Measurements from ENCODE around the gene CYP26B1. TPM values are rescaled to one million over a fixed set of nuclear protein-coding genes. Genes with fewer than 3 reads are reported as not detected.
A peak's percentile ranks its signal among the peaks of the same experiment; 100 is the strongest.

The CYP26B1 gene
- total and polyA plus RNA-seq, 4 donors = 0.47 to 1.8 (median 0.65) TPM

DNA sequence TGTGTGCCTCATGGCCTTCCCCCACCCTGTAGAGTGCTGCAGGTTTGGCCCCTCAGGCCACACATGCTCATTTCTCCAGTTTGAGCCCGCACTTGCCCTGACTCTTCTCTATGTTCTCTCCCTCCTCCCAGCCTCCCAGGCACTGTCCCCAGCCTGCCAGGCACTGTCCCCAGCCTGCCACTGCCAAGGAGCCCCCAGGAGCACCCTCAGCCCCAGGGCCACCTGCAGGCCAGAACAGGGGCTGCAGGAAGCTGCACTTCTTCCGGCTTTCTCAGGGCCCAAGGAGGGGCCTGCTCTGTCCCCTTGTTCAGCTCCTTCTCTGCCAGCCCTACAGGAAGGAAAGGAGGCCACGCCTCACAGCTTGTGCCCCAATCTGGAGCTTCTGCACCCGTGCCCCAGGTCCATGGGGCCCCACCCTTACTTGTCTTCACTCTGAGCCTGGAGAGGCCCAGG lies 31.6 kb downstream of the CYP26B1 start (continued):
- TF ChIP-seq, protein P1, sequence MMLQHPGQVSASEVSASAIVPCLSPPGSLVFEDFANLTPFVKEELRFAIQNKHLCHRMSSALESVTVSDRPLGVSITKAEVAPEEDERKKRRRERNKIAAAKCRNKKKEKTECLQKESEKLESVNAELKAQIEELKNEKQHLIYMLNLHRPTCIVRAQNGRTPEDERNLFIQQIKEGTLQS (IDR thresholded peaks at IDR 0.05) = no peak

DNA sequence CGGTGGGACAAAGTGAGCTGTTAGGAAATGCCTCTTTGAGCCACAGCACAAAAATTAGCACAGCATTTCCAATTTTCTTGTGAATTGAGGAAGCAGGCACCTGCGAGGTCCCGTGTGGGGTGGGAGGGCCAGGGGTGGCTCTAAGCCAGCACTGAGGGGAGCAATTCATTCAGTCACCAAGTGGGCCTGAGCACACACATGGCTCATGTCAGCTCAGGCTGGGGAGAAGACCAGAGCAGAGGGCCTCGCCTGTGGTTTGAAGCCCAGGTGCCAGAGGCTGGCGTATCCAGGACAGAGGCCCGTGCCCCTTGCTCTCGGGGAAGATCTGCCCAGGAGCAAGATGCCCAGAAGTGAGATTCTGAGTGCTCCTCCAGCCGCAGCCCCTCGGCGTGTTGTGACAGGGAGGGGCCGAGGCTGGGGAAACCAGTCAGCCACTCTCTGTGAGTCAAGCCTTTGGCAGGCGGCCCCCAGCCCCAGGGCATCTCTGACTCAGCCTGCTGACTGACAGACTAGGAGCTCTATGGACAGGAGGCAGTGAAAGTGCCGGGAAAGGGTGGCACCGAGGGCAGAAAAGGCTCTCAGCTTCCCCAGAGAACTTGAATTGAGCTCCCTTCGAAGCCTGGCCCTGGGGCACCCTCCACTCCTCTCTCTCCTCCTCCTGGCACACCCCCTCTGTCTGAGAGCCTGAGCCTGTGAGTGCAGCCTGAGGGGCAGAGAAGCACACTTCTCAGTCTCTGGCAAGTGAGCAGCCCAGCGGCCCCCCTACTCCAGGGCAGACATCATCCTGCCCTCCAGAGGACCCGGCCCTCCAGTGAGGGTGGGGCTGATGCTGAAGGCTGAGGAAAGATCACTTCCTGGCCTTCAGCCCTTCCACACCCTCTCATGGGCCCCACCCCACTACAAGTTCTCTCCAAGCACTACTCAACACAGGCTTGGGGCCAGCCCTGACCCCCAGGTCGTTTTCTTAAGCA lies 32.3 kb downstream of the CYP26B1 start:
- no peak overlapping the region for H3K27ac ChIP-seq (ENCODE audit: low read depth in 1 of 2, low read length in 2 of 2)
- WGBS = 80% methylated on average over 18 of the region's 18 CpGs
- DNase-seq (ENCODE audit: low spot score) = peak; percentile 25
- no peaks in the 10 kb centered on the region for H3K27me3 ChIP-seq (ENCODE audit: control insufficient read depth in 4 of 4, insufficient read depth in 4 of 4, low read length in 3 of 4)
- H3K36me3 ChIP-seq (ENCODE audit: control insufficient read depth in 4 of 4, insufficient read depth in 3 of 4, low read depth in 1 of 4, low read length in 3 of 4) = no peaks in the 10 kb centered on the region
- TF ChIP-seq ZBTB33 (IDR thresholded peaks at IDR 0.05) (no peak), EGR1 (IDR thresholded peaks at IDR 0.05; ENCODE audit: low read depth in 2 of 2) (no peak), RAD21 (IDR thresholded peaks at IDR 0.05) (no peak), GABPA (IDR thresholded peaks at IDR 0.05 in 1 of 2, conservative IDR thresholded peaks at IDR 0.05 in 1 of 2) (no peak), HNF4A (conservative IDR thresholded peaks at IDR 0.05) (no peak), YY1 (IDR thresholded peaks at IDR 0.05) (no peak), SP1 (IDR thresholded peaks at IDR 0.05) (no peak), HNF4G (IDR thresholded peaks at IDR 0.05) (no peak), JUND (IDR thresholded peaks at IDR 0.05) (no peak), TAF1 (conservative IDR thresholded peaks at IDR 0.05) (no peak), RXRA (IDR thresholded peaks at IDR 0.05) (no peak)
- TF ChIP-seq, protein P1 (IDR thresholded peaks at IDR 0.05) = no peak
- TF ChIP-seq, protein P2, sequence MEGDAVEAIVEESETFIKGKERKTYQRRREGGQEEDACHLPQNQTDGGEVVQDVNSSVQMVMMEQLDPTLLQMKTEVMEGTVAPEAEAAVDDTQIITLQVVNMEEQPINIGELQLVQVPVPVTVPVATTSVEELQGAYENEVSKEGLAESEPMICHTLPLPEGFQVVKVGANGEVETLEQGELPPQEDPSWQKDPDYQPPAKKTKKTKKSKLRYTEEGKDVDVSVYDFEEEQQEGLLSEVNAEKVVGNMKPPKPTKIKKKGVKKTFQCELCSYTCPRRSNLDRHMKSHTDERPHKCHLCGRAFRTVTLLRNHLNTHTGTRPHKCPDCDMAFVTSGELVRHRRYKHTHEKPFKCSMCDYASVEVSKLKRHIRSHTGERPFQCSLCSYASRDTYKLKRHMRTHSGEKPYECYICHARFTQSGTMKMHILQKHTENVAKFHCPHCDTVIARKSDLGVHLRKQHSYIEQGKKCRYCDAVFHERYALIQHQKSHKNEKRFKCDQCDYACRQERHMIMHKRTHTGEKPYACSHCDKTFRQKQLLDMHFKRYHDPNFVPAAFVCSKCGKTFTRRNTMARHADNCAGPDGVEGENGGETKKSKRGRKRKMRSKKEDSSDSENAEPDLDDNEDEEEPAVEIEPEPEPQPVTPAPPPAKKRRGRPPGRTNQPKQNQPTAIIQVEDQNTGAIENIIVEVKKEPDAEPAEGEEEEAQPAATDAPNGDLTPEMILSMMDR (IDR thresholded peaks at IDR 0.05; ENCODE audit: low read depth, low read length, missing input control) = no peak
- no peaks in the 10 kb centered on the region for H3K4me1 ChIP-seq (ENCODE audit: control insufficient read depth in 4 of 4, insufficient read depth in 4 of 4, low read length in 3 of 4)
- H3K4me3 ChIP-seq (ENCODE audit: low read depth in 1 of 3, low read length in 3 of 3) = no peak overlapping the region
- H3K9ac ChIP-seq (ENCODE audit: low read depth in 1 of 2, low read length in 2 of 2) = no peak overlapping the region
- no peaks in the 10 kb centered on the region for H3K9me3 ChIP-seq (ENCODE audit: control insufficient read depth in 4 of 4, low read length in 3 of 4)

- DNase-seq (ENCODE audit: low spot score) = peak; percentile 12
- no peak overlapping the region for H3K9ac ChIP-seq (ENCODE audit: low read depth in 1 of 2, low read length in 2 of 2)
- no peaks in the 10 kb centered on the region for H3K36me3 ChIP-seq (ENCODE audit: control insufficient read depth in 4 of 4, insufficient read depth in 3 of 4, low read depth in 1 of 4, low read length in 3 of 4)
- no peak overlapping the region for H3K27ac ChIP-seq (ENCODE audit: low read depth in 1 of 2, low read length in 2 of 2)
- no peaks in the 10 kb centered on the region for H3K4me1 ChIP-seq (ENCODE audit: control insufficient read depth in 4 of 4, insufficient read depth in 4 of 4, low read length in 3 of 4)
- H3K4me3 ChIP-seq (ENCODE audit: low read depth in 1 of 3, low read length in 3 of 3) = no peak overlapping the region
- H3K27me3 ChIP-seq (ENCODE audit: control insufficient read depth in 4 of 4, insufficient read depth in 4 of 4, low read length in 3 of 4) = no peaks in the 10 kb centered on the region
- 96% methylated on average over 11 of the region's 11 CpGs for WGBS
- no peaks in the 10 kb centered on the region for H3K9me3 ChIP-seq (ENCODE audit: control insufficient read depth in 4 of 4, low read length in 3 of 4)
- TF ChIP-seq, protein P1 (IDR thresholded peaks at IDR 0.05) = no peak
- TF ChIP-seq TAF1 (conservative IDR thresholded peaks at IDR 0.05) = no peak
- TF ChIP-seq GABPA (IDR thresholded peaks at IDR 0.05 in 1 of 2, conservative IDR thresholded peaks at IDR 0.05 in 1 of 2) = no peak
- no peak for TF ChIP-seq SP1 (IDR thresholded peaks at IDR 0.05)
- no peak for TF ChIP-seq REST (IDR thresholded peaks at IDR 0.05)
- no peak for TF ChIP-seq JUND (IDR thresholded peaks at IDR 0.05)
- TF ChIP-seq RXRA (IDR thresholded peaks at IDR 0.05) = no peak
- no peak for TF ChIP-seq HNF4A (conservative IDR thresholded peaks at IDR 0.05)
- no peak for TF ChIP-seq YY1 (IDR thresholded peaks at IDR 0.05)
- no peak for TF ChIP-seq MAX (IDR thresholded peaks at IDR 0.05)
- TF ChIP-seq, protein P2 (IDR thresholded peaks at IDR 0.05; ENCODE audit: low read depth, low read length, missing input control) = no peak
- TF ChIP-seq FOXA2 (IDR thresholded peaks at IDR 0.05) = no peak
- TF ChIP-seq HNF4G (IDR thresholded peaks at IDR 0.05) = no peak
- no peak for TF ChIP-seq EGR1 (IDR thresholded peaks at IDR 0.05; ENCODE audit: low read depth in 2 of 2)
Measured at GRCh38 chr2:72114693-72115051, 33.0 kb downstream of the CYP26B1 start.

All from liver (tissue), 9 donors.